GM19193 (cell line): Measurements from ENCODE around the gene ZNF154.

Experiments used
- POLR2A ChIP-seq: IDR thresholded peaks from 4 replicates; pipeline ENCODE4 v1.6.1; 2011; ENCODE audit not compliant: insufficient read depth, insufficient read length; ENCODE audit errors: extremely low read depth

ZNF154 gene

GRCh38 chr19:57687363-57688010 lies 21.5 kb downstream of the ZNF154 start:
- TF ChIP-seq POLR2A = no peak

DNA sequence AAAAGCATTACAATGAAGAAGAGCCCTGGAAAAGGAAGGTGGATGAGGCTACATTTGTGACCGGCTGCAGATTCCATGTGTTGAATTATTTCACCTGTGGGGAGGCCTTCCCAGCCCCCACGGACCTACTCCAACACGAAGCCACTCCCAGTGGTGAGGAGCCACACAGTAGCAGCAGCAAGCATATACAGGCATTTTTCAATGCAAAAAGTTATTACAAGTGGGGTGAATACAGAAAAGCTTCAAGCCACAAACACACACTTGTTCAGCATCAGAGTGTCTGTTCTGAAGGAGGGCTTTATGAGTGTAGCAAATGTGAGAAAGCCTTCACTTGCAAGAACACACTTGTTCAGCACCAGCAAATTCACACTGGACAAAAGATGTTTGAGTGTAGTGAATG lies 22.3 kb downstream of the ZNF154 start:
- TF ChIP-seq POLR2A = no peak

- TF ChIP-seq POLR2A = no peak
These were observed 26.7 kb downstream of the ZNF154 start for GRCh38 chr19:57682226-57682766.

DNA sequence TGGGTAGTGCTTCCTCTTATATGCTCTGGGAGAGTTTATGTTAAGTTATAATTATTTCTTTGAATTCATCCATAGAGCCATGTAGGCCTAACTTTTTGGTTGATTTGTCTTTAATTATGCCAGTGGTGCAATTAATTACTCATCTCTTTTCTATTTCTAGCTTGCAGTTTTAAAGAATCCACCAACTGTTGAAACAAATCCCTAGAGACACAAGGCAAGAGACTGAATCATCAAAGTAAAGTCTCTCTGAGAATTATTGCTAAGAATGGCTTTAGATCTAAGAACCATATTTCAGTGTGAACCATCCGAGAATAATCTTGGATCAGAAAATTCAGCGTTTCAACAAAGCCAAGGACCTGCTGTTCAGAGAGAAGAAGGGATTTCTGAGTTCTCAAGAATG lies 33.1 kb downstream of the ZNF154 start:
- TF ChIP-seq POLR2A = no peak

GRCh38 chr19:57672466-57672865 lies 36.5 kb downstream of the ZNF154 start:
- TF ChIP-seq POLR2A = no peak

DNA sequence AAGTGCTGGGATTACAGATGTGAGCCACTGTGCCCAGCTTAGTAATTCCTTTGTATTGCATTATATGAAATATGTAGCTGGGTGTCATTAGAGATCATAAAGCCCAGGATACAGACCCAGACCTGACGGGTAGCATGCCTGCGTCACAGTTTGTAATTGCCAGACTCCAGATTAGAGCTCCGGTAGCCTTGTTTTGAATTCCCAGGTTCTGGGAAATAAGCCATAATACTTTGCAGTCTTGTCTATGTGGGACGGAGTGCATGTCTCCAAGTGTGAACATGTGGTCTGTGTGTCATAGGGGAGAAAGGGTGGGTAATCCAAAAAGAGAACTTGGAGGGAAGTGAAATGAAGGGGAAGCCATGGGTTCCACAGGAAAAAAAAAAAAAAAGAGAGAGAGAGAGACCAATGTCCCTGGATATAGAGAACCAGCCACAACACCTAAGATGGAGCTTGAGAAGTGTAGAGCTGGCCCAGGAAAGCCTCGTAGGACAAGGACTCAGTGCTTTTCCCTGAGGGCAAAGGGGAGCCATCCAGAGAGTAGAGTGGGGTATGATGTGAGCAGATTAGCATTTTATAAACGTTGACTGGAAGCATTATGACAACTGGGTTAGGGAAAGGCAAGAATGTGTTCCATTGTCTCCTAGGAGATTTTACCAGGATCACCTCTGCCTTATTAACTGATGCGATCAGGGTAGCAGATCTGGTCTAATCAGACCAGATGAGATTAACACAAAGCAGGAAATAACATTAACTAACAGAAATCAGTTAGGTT lies 37.7 kb downstream of the ZNF154 start:
- TF ChIP-seq POLR2A = no peak

DNA sequence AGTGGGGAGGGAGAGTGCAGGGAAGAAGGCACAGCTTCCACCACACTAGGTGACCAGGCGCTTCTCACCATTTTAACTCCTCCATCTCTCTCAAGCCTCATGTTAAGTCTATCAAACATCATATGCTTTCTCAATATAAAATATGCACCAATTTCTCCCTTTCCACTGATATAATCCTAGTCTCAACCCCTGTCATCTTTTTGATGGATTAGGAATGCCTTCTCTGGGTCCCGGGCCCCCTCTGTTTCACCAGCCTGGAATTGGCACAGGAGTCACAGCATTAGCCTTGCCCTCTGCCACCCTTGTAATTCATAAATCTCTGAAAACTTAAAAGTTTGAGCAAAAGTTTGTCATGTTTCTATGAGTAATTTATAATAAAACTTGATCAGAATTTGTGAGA lies 40.4 kb downstream of the ZNF154 start, which contains the start of gene ZSCAN4:
Gene ZSCAN4 (plus strand): TSS at position 301 of the 400 bp plus-strand sequence. CDS start 7,211 bp downstream, outside the sequence.
- no peak for TF ChIP-seq POLR2A

DNA sequence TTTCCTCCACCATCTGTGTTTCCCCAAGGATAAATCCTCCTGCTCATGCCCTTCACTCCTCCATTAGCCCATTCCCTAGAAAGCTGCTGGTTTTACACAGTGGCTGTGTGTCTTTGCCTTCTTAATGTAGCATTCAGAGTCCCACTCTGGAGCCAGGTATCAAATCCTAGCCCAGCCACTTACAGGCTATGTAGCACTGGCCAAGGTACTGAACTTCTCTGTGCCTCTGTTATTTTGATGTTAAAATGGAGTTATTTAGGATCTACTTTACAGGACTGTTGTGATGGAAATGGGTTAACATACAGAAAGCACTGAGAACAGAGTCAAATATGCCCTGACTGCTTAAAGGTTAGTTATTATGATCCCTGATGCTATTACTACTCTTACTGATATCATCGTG lies 41.8 kb downstream of the ZNF154 start:
- TF ChIP-seq POLR2A = no peak

DNA sequence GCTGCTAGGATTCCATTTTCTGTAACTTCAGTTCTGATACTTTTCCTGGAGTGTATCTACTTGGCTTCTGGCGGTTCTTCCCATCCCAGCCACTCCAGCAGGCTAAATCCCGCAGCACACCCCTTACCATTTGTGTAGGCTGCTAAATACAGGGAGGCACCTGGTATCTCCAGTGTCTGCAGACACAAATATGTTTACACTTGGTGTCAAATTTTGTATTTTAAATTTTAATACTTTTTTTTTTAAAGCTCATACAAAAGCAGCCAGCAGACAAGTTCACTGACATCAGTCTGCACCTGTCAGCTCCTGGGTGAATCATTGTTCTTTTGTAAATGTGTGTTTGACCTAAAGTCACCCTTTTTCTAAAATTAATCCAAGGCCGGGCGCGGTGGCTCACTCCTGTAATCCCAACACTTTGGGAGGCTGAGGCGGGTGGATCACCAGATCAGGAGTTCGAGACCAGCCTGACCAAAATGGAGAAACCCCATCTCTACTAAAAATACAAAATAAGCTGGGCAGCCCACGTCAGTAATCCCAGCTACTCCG lies 43.7 kb downstream of the ZNF154 start:
- no peak for TF ChIP-seq POLR2A

- TF ChIP-seq POLR2A = no peak
These were observed 44.5 kb downstream of the ZNF154 start for GRCh38 chr19:57664269-57665127.

- no peak for TF ChIP-seq POLR2A
These were observed 52.7 kb downstream of the ZNF154 start for GRCh38 chr19:57656346-57656745.

GRCh38 chr19:57655443-57655842 lies 53.6 kb downstream of the ZNF154 start:
- TF ChIP-seq POLR2A = no peak

GRCh38 chr19:57653689-57654088 lies 55.3 kb downstream of the ZNF154 start:
- TF ChIP-seq POLR2A = no peak

DNA sequence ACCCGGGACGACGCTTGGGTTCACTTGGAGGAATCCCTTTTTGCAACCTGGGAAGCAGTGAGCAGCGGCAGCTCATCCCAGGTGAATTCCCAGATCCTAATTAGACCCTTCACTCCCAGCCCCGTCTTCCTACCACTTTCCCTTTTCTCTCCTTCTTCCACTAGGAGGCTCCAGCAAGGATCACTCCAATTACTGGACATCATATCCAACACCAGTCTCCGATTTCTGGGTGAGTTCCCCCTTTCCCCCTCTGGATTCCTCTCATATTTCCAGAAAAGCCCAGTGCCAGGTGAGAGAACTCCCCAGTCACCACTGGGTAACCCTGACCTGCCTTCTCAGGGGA lies 57.4 kb downstream of the ZNF154 start:
- no peak for TF ChIP-seq POLR2A

DNA sequence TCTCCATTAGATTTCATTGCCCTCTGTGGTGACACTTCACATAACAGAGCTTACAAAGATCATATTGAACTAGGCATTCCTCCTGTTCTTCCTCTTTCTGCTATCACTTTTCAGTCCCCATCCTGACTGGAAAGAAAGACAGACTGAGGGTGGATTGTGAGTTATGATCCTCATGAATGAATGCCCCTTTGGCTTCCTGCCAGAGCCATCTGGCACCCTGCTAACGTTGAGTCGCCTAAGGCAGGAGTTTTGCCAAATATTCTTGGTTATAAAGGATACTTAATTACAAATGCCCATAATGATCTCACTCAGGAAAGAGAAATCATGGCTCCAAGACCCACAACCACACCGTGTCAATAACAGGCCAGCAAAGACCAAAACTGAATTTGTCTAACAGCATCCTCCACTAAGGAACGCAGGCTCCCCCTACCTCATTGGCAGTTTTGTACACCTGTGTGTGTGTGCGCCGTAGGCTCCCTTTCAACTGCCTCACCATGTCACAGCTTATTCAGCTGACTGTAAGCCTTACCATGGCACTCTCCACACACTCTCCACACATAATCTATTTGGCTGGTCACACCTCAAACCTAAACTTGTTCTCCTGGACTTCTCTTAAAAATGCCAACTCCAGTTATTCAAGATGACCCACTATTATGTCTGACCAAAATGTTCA lies 60.5 kb downstream of the ZNF154 start:
- no peak for TF ChIP-seq POLR2A
